COR-L47 (cell line): ENCODE measurements around the gene CXCR2.
"Not testable (repeated sequence)": the region's sequence is repeated elsewhere in the genome, so short reads cannot be mapped to it uniquely, and the experiment has no call there.

Experiments used
- DNase-seq: peaks from one replicate; lab custom pipeline; 2025; lab: John Stamatoyannopoulos, UW

CXCR2 gene

DNA sequence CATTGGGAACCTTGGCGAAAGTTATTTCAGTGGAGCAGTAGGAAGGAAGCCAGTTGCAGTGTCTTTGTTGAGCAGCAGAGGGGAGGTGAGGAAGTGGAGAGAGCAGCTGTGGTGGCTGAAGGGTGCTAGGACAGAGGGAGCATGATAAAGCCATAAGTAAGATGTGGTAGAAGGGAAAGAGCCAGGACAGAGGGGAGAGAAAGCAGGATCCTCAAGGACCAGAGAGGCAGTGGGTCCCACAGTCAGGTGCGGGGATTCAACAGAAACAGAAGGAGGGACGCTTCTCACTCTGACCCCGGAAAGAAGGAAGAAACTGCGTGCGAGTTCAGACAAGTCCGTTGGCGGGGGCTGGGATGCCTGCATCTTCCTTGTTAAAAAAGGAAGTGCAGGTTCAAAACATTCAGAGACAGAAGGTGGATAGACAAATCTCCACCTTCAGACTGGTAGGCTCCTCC lies at the start of gene CXCR2:
Gene CXCR2 (plus strand): TSS at position 403 of the 455 bp plus-strand sequence. CDS start 8,774 bp downstream, outside the sequence.
- DNase-seq: no peak

DNA sequence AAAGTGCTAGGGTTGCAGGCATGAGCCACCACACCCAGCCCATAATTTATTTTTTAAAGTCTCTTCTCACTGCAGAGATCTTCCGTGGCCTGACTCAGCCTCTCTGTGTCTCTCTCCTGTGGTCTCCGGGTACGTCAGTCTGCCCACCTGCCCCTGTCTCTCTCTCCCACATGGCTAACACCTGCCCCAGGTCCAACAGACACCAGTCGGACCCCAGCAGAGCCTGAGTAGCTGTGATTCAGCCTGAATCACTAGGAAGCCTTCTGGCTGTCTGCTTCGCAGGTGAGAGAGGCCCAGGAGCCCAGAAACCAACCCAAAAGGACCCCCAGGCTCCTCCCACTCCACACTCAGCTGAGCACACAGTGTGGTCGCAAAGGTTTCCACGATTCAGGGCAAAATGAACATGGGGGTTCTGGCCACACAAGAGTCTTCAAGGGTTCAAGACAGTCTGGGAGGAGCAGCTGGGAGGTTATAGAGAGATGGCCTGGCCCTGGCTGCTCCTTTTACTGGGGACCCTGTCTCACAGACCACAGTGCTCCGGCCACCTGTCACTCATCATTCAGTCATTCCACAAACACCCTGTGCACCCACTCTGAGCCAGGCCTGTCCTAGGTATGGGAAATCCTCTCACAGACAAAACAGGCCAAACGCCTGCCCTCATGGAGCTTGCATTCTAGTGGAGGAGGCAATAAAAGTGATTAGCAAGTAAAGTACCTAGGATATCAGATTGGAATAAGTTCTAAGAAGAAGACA lies 48.2 kb upstream of the CXCR2 start:
- DNase-seq: no peak

DNA sequence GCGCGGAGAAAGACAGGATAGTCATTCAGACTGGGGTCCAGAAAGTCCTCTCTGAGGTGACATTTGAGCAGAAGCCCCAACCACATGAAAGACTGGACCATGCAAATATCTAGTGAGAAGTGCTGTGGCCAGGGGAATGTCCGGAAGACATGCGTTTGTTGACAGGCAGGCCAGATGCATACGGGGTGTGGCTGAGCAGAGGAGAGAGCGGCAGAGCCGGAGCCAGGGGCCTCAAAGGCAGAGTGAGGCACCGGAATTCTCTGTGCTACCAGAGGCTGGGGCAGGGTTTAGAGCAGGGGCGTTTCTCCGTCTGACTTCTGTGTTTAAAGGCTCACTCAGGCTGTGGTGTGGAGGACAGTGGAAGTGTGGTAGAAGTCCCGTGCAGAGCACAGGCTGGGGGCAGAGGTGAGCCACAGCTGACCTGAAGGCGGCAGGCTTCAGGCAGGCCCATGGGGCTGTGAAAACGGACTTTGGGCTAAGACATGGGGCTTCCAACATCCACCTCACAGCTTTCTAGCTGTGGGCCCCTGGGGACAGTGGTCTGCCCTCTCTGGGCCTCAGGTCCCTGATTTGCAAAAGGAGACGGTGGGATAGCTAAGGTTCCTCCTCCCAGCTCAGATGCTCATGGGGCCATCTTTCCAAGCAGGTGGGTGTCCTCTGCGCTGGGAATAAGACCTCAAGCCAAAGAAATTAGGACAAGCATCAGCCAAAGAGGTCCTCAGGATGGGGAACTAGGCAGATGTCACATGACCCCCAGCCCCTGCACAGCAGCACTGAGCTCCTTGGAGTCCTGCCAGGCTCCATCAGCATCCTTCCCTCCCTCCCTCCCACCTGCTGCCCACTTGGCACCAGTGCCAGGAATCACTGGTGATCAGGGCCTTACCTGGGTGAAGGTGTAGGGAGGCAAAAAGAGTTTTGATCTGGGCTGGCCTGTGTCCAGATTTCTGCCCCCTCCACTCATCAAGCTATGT lies 45.6 kb upstream of the CXCR2 start:
- peak; percentile 52 for DNase-seq

GRCh38 chr2:218081063-218081462 lies 44.8 kb upstream of the CXCR2 start:
- DNase-seq: no peak

GRCh38 chr2:218081695-218082094 lies 44.1 kb upstream of the CXCR2 start:
- no peak for DNase-seq

- DNase-seq: no peak
Observed at GRCh38 chr2:218082586-218083351, 43.1 kb upstream of the CXCR2 start.

DNA sequence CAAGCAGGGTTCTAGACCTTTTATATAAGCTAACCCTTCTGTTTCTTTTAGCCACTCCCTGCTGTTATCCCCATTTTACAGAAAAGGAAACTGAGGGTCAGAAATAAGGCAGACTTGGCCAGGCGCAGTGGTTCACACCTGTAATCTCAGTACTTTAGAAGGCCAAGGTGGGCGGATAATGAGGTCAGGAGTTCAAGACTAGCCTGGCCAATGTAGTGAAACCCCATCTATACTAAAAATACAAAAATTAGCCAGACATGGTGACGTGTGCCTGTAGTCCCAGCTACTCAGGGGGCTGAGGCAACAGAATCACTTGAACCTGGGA lies 42.5 kb upstream of the CXCR2 start:
- no peak for DNase-seq

GRCh38 chr2:218086478-218086877 lies 39.4 kb upstream of the CXCR2 start:
- no peak for DNase-seq

- no peak for DNase-seq
Observed at GRCh38 chr2:218089259-218089658, 36.6 kb upstream of the CXCR2 start.

- no peak for DNase-seq
Observed at GRCh38 chr2:218091746-218092145, 34.1 kb upstream of the CXCR2 start.

DNA sequence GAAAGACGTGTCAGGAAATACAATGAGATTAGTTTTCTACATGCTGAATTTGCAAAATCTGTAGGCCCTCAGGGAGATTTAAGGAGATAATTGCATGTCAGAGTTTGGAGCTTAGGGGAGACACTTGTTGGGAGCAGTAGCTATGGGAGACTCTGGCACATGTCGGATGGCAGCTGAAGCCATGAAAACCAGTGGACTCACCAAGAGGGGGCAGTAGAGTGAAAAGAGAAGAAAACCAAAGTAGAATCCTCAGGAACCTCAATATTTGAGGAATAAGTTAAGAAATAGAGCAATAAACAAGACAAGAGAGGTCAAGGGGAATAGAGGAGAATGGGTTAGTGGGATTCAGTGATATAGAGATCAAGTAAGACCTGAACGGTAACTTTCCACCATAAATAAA lies 31.9 kb upstream of the CXCR2 start:
- DNase-seq: no peak

GRCh38 chr2:218095853-218096252 lies 30.0 kb upstream of the CXCR2 start:
- no peak for DNase-seq

- no peak for DNase-seq
Observed at GRCh38 chr2:218097975-218098374, 27.9 kb upstream of the CXCR2 start.

DNA sequence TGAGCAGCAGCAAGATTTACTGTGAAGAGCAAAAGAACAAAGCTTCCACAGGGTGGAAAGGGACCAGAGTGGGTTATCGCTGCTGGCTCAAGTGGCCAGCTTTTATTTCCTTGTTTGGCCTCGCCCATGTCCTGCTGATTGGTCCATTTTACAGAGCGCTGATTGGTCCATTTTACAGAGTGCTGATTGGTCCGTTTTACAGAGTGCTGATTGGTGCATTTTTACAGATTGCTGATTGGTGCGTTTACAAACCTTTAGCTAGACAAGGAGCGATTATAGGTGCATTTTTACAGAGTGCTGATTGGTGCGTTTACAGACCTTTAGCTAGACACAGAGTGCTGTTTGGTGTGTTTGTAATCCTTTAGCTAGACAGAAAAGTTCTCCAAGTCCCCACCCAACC lies 17.0 kb upstream of the CXCR2 start:
- DNase-seq: not testable (repeated sequence)

GRCh38 chr2:218121789-218122188 lies 4.0 kb upstream of the CXCR2 start:
- not testable (repeated sequence) for DNase-seq

- not testable (repeated sequence) for DNase-seq
Observed at GRCh38 chr2:218122286-218122685, 3.5 kb upstream of the CXCR2 start.

- DNase-seq: no peak
Observed at GRCh38 chr2:218123986-218124385, 1.8 kb upstream of the CXCR2 start.

GRCh38 chr2:218125095-218125494 lies 733 bp upstream of the CXCR2 start:
- no peak for DNase-seq

- no peak for DNase-seq
Observed at GRCh38 chr2:218127929-218128455, 2.2 kb downstream of the CXCR2 start.

- DNase-seq: no peak
Observed at GRCh38 chr2:218128781-218129457, 3.1 kb downstream of the CXCR2 start.

- DNase-seq: no peak
Observed at GRCh38 chr2:218129458-218130135, 3.8 kb downstream of the CXCR2 start.
